GM12878 (cell line): ENCODE measurements around the gene ITIH5. TPM values are rescaled to one million over a fixed set of nuclear protein-coding genes. Genes with fewer than 3 reads are reported as not detected.

Experiments
- ATAC-seq: fragments of 200-7000 bp; cut with Tn5 transposase; 3 replicates; pipeline ENCODE4 v1.9.1; 2020; ENCODE audit warnings: mild to moderate bottlenecking, moderate library complexity
- BruUV-seq: library from RNA; stranded (reverse); fragments of 400-500 nt; replicated peaks from 2 replicates; lab custom pipeline; 2021; lab: Mats Ljungman, UMichigan
- CTCF ChIA-PET: fragments of 300-600 bp; sonication (Branson Sonifier 250); formaldehyde crosslinking; extraction: SDS; loops from one replicate; lab custom pipeline; 2021; ENCODE audit warnings: inconsistent platforms; lab: Yijun Ruan, JAX
- POLR2A ChIA-PET: fragments of 350-600 bp; formaldehyde crosslinking; extraction: SDS; loops from one replicate; lab custom pipeline; 2021; ENCODE audit warnings: inconsistent platforms; lab: Charles Lee
- RAD21 ChIA-PET: fragments of 300-600 bp; sonication (Branson Sonifier 250); formaldehyde crosslinking; loops from one replicate; lab custom pipeline; 2023; ENCODE audit warnings: antibody characterized with exemption; ENCODE audit not compliant: unreplicated experiment; lab: Charles Lee
- SMC1A ChIA-PET: fragments of 300-600 bp; sonication (Branson Sonifier 250); formaldehyde crosslinking; loops from one replicate; lab custom pipeline; 2023; ENCODE audit not compliant: unreplicated experiment, uncharacterized antibody; lab: Charles Lee
- DNase-seq: peaks from one replicate; pipeline ENCODE4 v3.0.0-alpha.2; 2011; ENCODE audit warnings: low read depth, low spot score
- FAIRE-seq: peaks from 3 replicates; lab custom pipeline; 2011; peaks lifted over from hg19 to GRCh38; lab: Jason Lieb, UNC
- H2AFZ ChIP-seq: 2 replicates; pipeline ENCODE4 v1.6.0; 2011; ENCODE audit warnings: low read depth, low read length, control low read depth; ENCODE audit not compliant: control insufficient read depth
- H3K27ac ChIP-seq: 2 replicates; pipeline ENCODE4 v1.5.1; 2011; ENCODE audit warnings: control low read depth; ENCODE audit not compliant: control insufficient read depth, insufficient read depth
- H3K27me3 ChIP-seq, 2 experiments: replicated peaks in 1 of 2; 2 replicates each; pipeline versions ENCODE4 v1.6.0 to v1.6.1; 2011; ENCODE audit warnings: low read length in 1 of 2; ENCODE audit not compliant: control insufficient read depth in 2 of 2, insufficient read depth in 2 of 2
- H3K36me3 ChIP-seq, 2 experiments: 2 replicates each; pipeline ENCODE4 v1.5.1; 2011; ENCODE audit warnings: low read length in 1 of 2; ENCODE audit not compliant: control insufficient read depth in 2 of 2, insufficient read depth in 2 of 2
- H3K4me1 ChIP-seq: 2 replicates; pipeline ENCODE4 v1.6.1; 2011; ENCODE audit warnings: mild to moderate bottlenecking, low read length, moderate library complexity, mixed read lengths; ENCODE audit not compliant: control insufficient read depth, insufficient read depth
- H3K4me2 ChIP-seq: 2 replicates; pipeline ENCODE4 v1.6.0; 2011; ENCODE audit warnings: control low read depth; ENCODE audit not compliant: control insufficient read depth, insufficient read depth
- H3K4me3 ChIP-seq: fragments of 200-600 bp; sonication (generic); 2 replicates; pipeline ENCODE4 v1.5.1; 2016
- H3K79me2 ChIP-seq: 2 replicates; pipeline ENCODE4 v1.6.0; 2011; ENCODE audit warnings: low read length; ENCODE audit not compliant: control insufficient read depth, insufficient read depth
- H3K9ac ChIP-seq: 2 replicates; pipeline ENCODE4 v1.8.0; 2011; ENCODE audit warnings: low read length, control low read depth, mixed read lengths; ENCODE audit not compliant: control insufficient read depth, insufficient read depth
- H3K9me3 ChIP-seq: replicated peaks from 3 replicates; pipeline ENCODE4 v1.5.1; 2011; ENCODE audit warnings: mild to moderate bottlenecking, low read length; ENCODE audit not compliant: control insufficient read depth, insufficient read depth
- H4K20me1 ChIP-seq: 2 replicates; pipeline ENCODE4 v1.6.0; 2011; ENCODE audit not compliant: control insufficient read depth, insufficient read depth
- HDAC2 ChIP-seq: fragments of 200-600 bp; sonication (generic); IDR thresholded peaks from 2 replicates; pipeline ENCODE4 v1.6.1; 2017
- PAX5 ChIP-seq: IDR thresholded peaks from 2 replicates; pipeline ENCODE4 v1.6.1; 2011; ENCODE audit warnings: low read depth, low read length, borderline replicate concordance
- RBBP5 ChIP-seq: fragments of 200-600 bp; sonication (generic); conservative IDR thresholded peaks from 2 replicates; pipeline ENCODE4 v1.6.1; 2016
- RELB ChIP-seq: fragments of 450-650 bp; IDR thresholded peaks from 2 replicates; pipeline ENCODE4 v1.6.1; 2017; ENCODE audit warnings: low read depth, mild to moderate bottlenecking, moderate library complexity
- WGBS: methylation state at CpG from one replicate; pipeline ENCODE4 v1.1.6; 2016; ENCODE audit warnings: low lambda C conversion rate; ENCODE audit not compliant: insufficient replicate concordance, insufficient coverage; ENCODE audit errors: missing lambda C conversion rate; 5-methylcytosine and 5-hydroxymethylcytosine counted together
- in situ Hi-C: fragments of 300-500 bp; cut with MboI; formaldehyde crosslinking; loops from 9 replicates; pipeline ENCODE4 v1.14.3; 2018; ENCODE audit warnings: mixed read lengths
- intact Hi-C: fragments of 100-400 bp; cut with micrococcal nuclease; formaldehyde crosslinking; loops from one replicate; pipeline ENCODE4 v1.14.2; 2022; ENCODE audit not compliant: unreplicated experiment
- polyA plus RNA-seq, 11 experiments: library from polyadenylated mRNA; depleted of rRNA in 4 of 11; unstranded in 6 of 11; stranded (reverse) in 5 of 11; fragments of >200 nt; fragmentation: Nextera tagmentation in 4 of 11; fragmentation: Illumina TruSeq in 1 of 11; extraction: Ambion mirVana in 4 of 11; extraction: Trizol in 1 of 11; gene quantifications; 1 replicate in 1 of 11; 2 replicates in 10 of 11; pipeline versions ENCODE4 v1.2.1 to v1.2.3, GENCODE V29; 2011 to 2016; ENCODE audit warnings: inconsistent platforms in 2 of 11, missing spikeins in 2 of 11, low read depth in 1 of 11
- total RNA-seq, 4 experiments: library from RNA; depleted of rRNA in 3 of 4; stranded (reverse); fragments of >200 nt in 3 of 4; fragmentation: Illumina TruSeq in 1 of 4; extraction: Trizol in 1 of 4; gene quantifications; 2 replicates each; pipeline versions ENCODE4 v1.2.1 to v1.2.3, GENCODE V29; 2013 to 2021
- TF ChIP-seq, protein P1 (sequence below), 3 experiments: IDR thresholded peaks in 2 of 3; conservative IDR thresholded peaks in 1 of 3; 2 replicates each; pipeline ENCODE4 v1.5.1; 2011; ENCODE audit warnings: low read depth in 3 of 3, low read length in 3 of 3, mild to moderate bottlenecking in 3 of 3, control low read depth in 2 of 3, moderate library complexity in 2 of 3, inconsistent platforms in 1 of 3, mixed read lengths in 1 of 3; ENCODE audit not compliant: control insufficient read depth in 2 of 3, insufficient read depth in 1 of 3; ENCODE audit errors: extremely low read depth in 1 of 3

Gene ITIH5
- total and polyA plus RNA-seq, 10 of the 15 experiments (the other 5 are each of a cell fraction or from before 2014, with no cell fraction given), result 0.14 to 0.43 (median 0.21) TPM; not detected in 7

DNA sequence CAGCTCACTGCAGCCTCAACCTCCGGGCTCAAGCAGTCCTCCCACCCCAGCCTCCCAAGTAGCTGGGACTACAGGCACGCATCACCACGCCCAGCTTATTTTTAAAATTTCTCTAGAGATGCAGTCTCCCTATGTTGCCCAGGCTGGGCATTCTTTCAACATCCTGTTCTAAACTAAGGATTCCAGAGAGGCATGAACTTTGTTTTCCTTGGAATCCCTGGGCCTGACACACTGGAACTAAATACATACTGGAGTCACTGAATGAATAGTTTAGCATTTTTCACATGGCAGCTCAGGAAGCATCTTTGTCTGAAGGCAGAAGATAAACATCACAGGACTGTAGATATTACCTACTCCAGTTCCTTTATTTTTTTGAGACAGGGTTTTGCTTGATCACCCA, 108.7 kb downstream of the ITIH5 start:
- H3K4me3 ChIP-seq, result no peak overlapping the region
- H3K27me3 ChIP-seq, result no peaks in the 10 kb centered on the region
- H3K9ac ChIP-seq, result no peak overlapping the region
- no peaks in the 10 kb centered on the region for H4K20me1 ChIP-seq
- ATAC-seq, result no peak
- SMC1A ChIA-PET, result interaction anchor here (0.8 to 2.2 kb wide), 3 partner anchors 15 to 128 kb away, joined by 3 to 5 read pairs (median 3); no protein-coding TSS in a partner anchor
- no peak for TF ChIP-seq RBBP5
- TF ChIP-seq, protein P1, sequence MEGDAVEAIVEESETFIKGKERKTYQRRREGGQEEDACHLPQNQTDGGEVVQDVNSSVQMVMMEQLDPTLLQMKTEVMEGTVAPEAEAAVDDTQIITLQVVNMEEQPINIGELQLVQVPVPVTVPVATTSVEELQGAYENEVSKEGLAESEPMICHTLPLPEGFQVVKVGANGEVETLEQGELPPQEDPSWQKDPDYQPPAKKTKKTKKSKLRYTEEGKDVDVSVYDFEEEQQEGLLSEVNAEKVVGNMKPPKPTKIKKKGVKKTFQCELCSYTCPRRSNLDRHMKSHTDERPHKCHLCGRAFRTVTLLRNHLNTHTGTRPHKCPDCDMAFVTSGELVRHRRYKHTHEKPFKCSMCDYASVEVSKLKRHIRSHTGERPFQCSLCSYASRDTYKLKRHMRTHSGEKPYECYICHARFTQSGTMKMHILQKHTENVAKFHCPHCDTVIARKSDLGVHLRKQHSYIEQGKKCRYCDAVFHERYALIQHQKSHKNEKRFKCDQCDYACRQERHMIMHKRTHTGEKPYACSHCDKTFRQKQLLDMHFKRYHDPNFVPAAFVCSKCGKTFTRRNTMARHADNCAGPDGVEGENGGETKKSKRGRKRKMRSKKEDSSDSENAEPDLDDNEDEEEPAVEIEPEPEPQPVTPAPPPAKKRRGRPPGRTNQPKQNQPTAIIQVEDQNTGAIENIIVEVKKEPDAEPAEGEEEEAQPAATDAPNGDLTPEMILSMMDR (IDR thresholded peaks at IDR 0.05 in 2 of 3, conservative IDR thresholded peaks at IDR 0.05 in 1 of 3; ENCODE audit: control insufficient read depth in 2 of 3, extremely low read depth in 1 of 3, insufficient read depth in 1 of 3, low read depth in 3 of 3, low read length in 3 of 3), result no peak
- TF ChIP-seq RELB, result no peak
- TF ChIP-seq HDAC2, result no peak
- TF ChIP-seq PAX5, result no peak
- intact Hi-C loops, result no loop called here
- POLR2A ChIA-PET, result no interaction called here
- no peak for DNase-seq
- H2AFZ ChIP-seq, result no peak overlapping the region
- 63% methylated on average over 3 of the region's 3 CpGs for WGBS
- H3K9me3 ChIP-seq, result no peaks in the 10 kb centered on the region
- CTCF ChIA-PET, result interaction anchor here (0.9 kb wide), 1 partner anchor 33 kb away, joined by 3 read pairs; no protein-coding TSS in a partner anchor
- no peak for FAIRE-seq
- no TSS peak for BruUV-seq
- RAD21 ChIA-PET, result interaction anchor here (1.3 kb wide), 1 partner anchor 32 kb away, joined by 4 read pairs; no protein-coding TSS in a partner anchor
- H3K4me1 ChIP-seq, result no peaks in the 10 kb centered on the region
- in situ Hi-C loops, result no loop called here
- H3K36me3 ChIP-seq, result no peaks in the 10 kb centered on the region
- no peak overlapping the region for H3K4me2 ChIP-seq
- no peak overlapping the region for H3K27ac ChIP-seq
- H3K79me2 ChIP-seq, result no peaks in the 10 kb centered on the region
